ENCODE data around the gene AKAP11. TPM values are rescaled to one million over a fixed set of nuclear protein-coding genes. Genes with fewer than 3 reads are reported as not detected.

The AKAP11 gene
- polyA plus RNA-seq, 1 donor from 2014 or later, result 20.9 TPM

DNA sequence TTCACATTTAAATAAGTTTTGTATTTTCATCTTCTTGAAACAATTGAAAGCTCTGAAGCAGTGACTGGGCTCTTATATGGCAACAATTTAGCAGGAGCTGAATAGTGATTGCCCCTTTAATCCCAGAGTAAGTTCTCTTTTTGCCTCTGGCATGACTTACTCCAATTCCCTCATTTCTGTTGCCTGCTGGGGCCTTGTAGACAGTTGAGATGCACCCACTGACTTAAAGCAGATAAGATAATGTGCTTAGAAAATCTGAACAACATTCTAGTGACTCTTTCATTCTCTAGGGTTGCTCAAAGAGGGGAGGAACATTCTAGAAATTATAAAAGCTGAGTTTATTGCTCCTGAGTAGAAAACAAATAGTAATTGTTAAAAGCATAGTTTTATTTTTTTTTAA is 52.8 kb downstream of the AKAP11 start:
- no peak overlapping the region for H3K9ac ChIP-seq (ENCODE audit: low read length)
- H3K36me3 ChIP-seq (ENCODE audit: insufficient read depth, low read length), result no peaks in the 10 kb centered on the region
- H3K9me2 ChIP-seq (ENCODE audit: insufficient read depth, low read length), result no peaks in the 10 kb centered on the region
- no peak overlapping the region for H3K4me3 ChIP-seq (ENCODE audit: low read length)
- H3K9me3 ChIP-seq (ENCODE audit: low read length), result no peaks in the 10 kb centered on the region
- no peaks in the 10 kb centered on the region for H3K79me2 ChIP-seq (replicated peaks; ENCODE audit: insufficient read depth, low read length)
- no peaks in the 10 kb centered on the region for H3K27me3 ChIP-seq (ENCODE audit: insufficient read depth, low read depth, low read length)
- H3K4me2 ChIP-seq (ENCODE audit: low read length), result no peak overlapping the region
- no peak for TF ChIP-seq RAD21 (conservative IDR thresholded peaks at IDR 0.05)
- TF ChIP-seq, protein P1, sequence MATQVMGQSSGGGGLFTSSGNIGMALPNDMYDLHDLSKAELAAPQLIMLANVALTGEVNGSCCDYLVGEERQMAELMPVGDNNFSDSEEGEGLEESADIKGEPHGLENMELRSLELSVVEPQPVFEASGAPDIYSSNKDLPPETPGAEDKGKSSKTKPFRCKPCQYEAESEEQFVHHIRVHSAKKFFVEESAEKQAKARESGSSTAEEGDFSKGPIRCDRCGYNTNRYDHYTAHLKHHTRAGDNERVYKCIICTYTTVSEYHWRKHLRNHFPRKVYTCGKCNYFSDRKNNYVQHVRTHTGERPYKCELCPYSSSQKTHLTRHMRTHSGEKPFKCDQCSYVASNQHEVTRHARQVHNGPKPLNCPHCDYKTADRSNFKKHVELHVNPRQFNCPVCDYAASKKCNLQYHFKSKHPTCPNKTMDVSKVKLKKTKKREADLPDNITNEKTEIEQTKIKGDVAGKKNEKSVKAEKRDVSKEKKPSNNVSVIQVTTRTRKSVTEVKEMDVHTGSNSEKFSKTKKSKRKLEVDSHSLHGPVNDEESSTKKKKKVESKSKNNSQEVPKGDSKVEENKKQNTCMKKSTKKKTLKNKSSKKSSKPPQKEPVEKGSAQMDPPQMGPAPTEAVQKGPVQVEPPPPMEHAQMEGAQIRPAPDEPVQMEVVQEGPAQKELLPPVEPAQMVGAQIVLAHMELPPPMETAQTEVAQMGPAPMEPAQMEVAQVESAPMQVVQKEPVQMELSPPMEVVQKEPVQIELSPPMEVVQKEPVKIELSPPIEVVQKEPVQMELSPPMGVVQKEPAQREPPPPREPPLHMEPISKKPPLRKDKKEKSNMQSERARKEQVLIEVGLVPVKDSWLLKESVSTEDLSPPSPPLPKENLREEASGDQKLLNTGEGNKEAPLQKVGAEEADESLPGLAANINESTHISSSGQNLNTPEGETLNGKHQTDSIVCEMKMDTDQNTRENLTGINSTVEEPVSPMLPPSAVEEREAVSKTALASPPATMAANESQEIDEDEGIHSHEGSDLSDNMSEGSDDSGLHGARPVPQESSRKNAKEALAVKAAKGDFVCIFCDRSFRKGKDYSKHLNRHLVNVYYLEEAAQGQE (IDR thresholded peaks at IDR 0.05; ENCODE audit: borderline replicate concordance), result no peak
- no peak for TF ChIP-seq EP300 (conservative IDR thresholded peaks at IDR 0.05; ENCODE audit: poor library complexity, severe bottlenecking)
- TF ChIP-seq SMC3 (conservative IDR thresholded peaks at IDR 0.05; ENCODE audit: poor library complexity), result no peak
- no peak for TF ChIP-seq TAF1 (IDR thresholded peaks at IDR 0.05; ENCODE audit: low read depth)
- TF ChIP-seq POLR2AphosphoS5 (IDR thresholded peaks at IDR 0.05), result no peak
- TF ChIP-seq, protein P2, sequence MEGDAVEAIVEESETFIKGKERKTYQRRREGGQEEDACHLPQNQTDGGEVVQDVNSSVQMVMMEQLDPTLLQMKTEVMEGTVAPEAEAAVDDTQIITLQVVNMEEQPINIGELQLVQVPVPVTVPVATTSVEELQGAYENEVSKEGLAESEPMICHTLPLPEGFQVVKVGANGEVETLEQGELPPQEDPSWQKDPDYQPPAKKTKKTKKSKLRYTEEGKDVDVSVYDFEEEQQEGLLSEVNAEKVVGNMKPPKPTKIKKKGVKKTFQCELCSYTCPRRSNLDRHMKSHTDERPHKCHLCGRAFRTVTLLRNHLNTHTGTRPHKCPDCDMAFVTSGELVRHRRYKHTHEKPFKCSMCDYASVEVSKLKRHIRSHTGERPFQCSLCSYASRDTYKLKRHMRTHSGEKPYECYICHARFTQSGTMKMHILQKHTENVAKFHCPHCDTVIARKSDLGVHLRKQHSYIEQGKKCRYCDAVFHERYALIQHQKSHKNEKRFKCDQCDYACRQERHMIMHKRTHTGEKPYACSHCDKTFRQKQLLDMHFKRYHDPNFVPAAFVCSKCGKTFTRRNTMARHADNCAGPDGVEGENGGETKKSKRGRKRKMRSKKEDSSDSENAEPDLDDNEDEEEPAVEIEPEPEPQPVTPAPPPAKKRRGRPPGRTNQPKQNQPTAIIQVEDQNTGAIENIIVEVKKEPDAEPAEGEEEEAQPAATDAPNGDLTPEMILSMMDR (IDR thresholded peaks at IDR 0.05; ENCODE audit: poor library complexity, severe bottlenecking), result no peak
- no peak for TF ChIP-seq MXI1 (conservative IDR thresholded peaks at IDR 0.05; ENCODE audit: poor library complexity, severe bottlenecking)
- TF ChIP-seq EZH2 (IDR thresholded peaks at IDR 0.05; ENCODE audit: borderline replicate concordance, insufficient read depth, low read length, poor library complexity, severe bottlenecking), result no peak
- no peaks in the 10 kb centered on the region for H3F3A ChIP-seq (ENCODE audit: insufficient read depth, low read length, poor library complexity, severe bottlenecking)
- H2AFZ ChIP-seq (ENCODE audit: low read depth, low read length), result no peak overlapping the region
- no peak overlapping the region for H3K27ac ChIP-seq (ENCODE audit: low read length)
- H4K20me1 ChIP-seq (ENCODE audit: insufficient read depth), result no peaks in the 10 kb centered on the region

DNA sequence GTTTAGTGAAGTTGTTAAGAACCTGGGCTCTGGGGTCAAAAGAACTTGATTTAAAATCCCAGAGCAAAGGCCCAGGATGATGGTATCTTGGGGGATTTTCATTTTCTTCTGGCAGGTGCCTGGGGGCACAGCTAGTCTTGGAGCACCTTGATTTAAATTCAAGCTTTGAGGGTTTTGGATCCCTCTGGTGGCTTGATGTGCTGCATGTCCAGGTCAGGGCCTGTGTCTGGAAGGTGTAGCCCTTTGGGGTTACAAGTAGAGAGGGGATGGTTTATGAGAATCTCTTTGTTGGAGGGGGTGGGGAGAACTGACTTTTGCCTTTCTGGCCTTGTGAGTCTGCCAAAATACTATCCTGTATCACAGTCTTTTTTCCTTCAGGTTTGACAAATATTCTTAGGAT is 55.8 kb downstream of the AKAP11 start:
- no peaks in the 10 kb centered on the region for H3K9me2 ChIP-seq (ENCODE audit: insufficient read depth, low read length)
- TF ChIP-seq POLR2AphosphoS5 (IDR thresholded peaks at IDR 0.05) (no peak), EP300 (conservative IDR thresholded peaks at IDR 0.05; ENCODE audit: poor library complexity, severe bottlenecking) (no peak), EZH2 (IDR thresholded peaks at IDR 0.05; ENCODE audit: borderline replicate concordance, insufficient read depth, low read length, poor library complexity, severe bottlenecking) (no peak), SMC3 (conservative IDR thresholded peaks at IDR 0.05; ENCODE audit: poor library complexity) (no peak), TAF1 (IDR thresholded peaks at IDR 0.05; ENCODE audit: low read depth) (no peak), RAD21 (conservative IDR thresholded peaks at IDR 0.05) (no peak), MXI1 (conservative IDR thresholded peaks at IDR 0.05; ENCODE audit: poor library complexity, severe bottlenecking) (no peak)
- TF ChIP-seq, protein P2 (IDR thresholded peaks at IDR 0.05; ENCODE audit: poor library complexity, severe bottlenecking), result no peak
- TF ChIP-seq, protein P1 (IDR thresholded peaks at IDR 0.05; ENCODE audit: borderline replicate concordance), result no peak
- no peak overlapping the region for H2AFZ ChIP-seq (ENCODE audit: low read depth, low read length)
- no peaks in the 10 kb centered on the region for H3K27me3 ChIP-seq (ENCODE audit: insufficient read depth, low read depth, low read length)
- H3K27ac ChIP-seq (ENCODE audit: low read length), result no peak overlapping the region
- no peaks in the 10 kb centered on the region for H3K9me3 ChIP-seq (ENCODE audit: low read length)
- no peaks in the 10 kb centered on the region for H4K20me1 ChIP-seq (ENCODE audit: insufficient read depth)
- no peaks in the 10 kb centered on the region for H3K36me3 ChIP-seq (ENCODE audit: insufficient read depth, low read length)
- no peak overlapping the region for H3K4me3 ChIP-seq (ENCODE audit: low read length)
- H3K79me2 ChIP-seq (replicated peaks; ENCODE audit: insufficient read depth, low read length), result no peaks in the 10 kb centered on the region
- no peak overlapping the region for H3K9ac ChIP-seq (ENCODE audit: low read length)
- H3F3A ChIP-seq (ENCODE audit: insufficient read depth, low read length, poor library complexity, severe bottlenecking), result no peaks in the 10 kb centered on the region
- no peak overlapping the region for H3K4me2 ChIP-seq (ENCODE audit: low read length)

Data from neural cell (in vitro differentiated cells).